Suprapubic skin (tissue), 4 donors: Measurements from ENCODE around the gene TDP1. TPM values are rescaled to one million over a fixed set of nuclear protein-coding genes. Genes with fewer than 3 reads are reported as not detected.

Experiments used
- DNase-seq, 2 donors: peaks; one replicate each; pipeline ENCODE4 v3.0.0-alpha.2; 2019; ENCODE audit warnings: low spot score in 2 of 2
- H3K27ac ChIP-seq: fragments of 200-600 bp; sonication (generic); one replicate; pipeline ENCODE4 v1.5.1; 2019
- H3K27me3 ChIP-seq: fragments of 200-600 bp; sonication (generic); one replicate; pipeline ENCODE4 v1.5.1; 2019
- H3K36me3 ChIP-seq: fragments of 200-600 bp; sonication (generic); one replicate; pipeline ENCODE4 v1.5.1; 2019
- H3K4me1 ChIP-seq: fragments of 200-600 bp; sonication (generic); one replicate; pipeline ENCODE4 v1.5.1; 2019
- H3K4me3 ChIP-seq: fragments of 200-600 bp; sonication (generic); one replicate; pipeline ENCODE4 v1.5.1; 2019; ENCODE audit warnings: mild to moderate bottlenecking
- H3K9me3 ChIP-seq: fragments of 200-600 bp; sonication (generic); one replicate; pipeline ENCODE4 v1.5.1; 2019
- EP300 ChIP-seq: sonication (generic); formaldehyde crosslinking; IDR thresholded peaks from one replicate; pipeline ENCODE4 v1.6.1; 2017; ENCODE audit warnings: antibody characterized with exemption
- POLR2A ChIP-seq, 2 donors: fragments of 450-650 bp; IDR thresholded peaks; one replicate each; pipeline ENCODE4 v1.6.1; 2017; ENCODE audit warnings: antibody characterized with exemption in 2 of 2, mild to moderate bottlenecking in 2 of 2, moderate library complexity in 2 of 2
- POLR2AphosphoS5 ChIP-seq, 3 donors: sonication (generic); formaldehyde crosslinking; IDR thresholded peaks; one replicate each; pipeline ENCODE4 v1.6.1; 2017; ENCODE audit warnings: antibody characterized with exemption in 3 of 3
- WGBS: methylation state at CpG from one replicate; pipeline ENCODE4 v1.1.5; 2018; 5-methylcytosine and 5-hydroxymethylcytosine counted together
- total RNA-seq, 4 donors: library from RNA; depleted of rRNA; stranded (reverse); fragments of >200 nt; gene quantifications; one replicate each; pipeline ENCODE4 v1.1.0, GENCODE V29; 2016
- TF ChIP-seq, protein P1 (sequence below), 2 donors: fragments of 200-600 bp in 1 of 2; fragments of 450-650 bp in 1 of 2; sonication (generic) in 1 of 2; IDR thresholded peaks; one replicate each; pipeline ENCODE4 v1.5.1; 2016 to 2019; ENCODE audit warnings: antibody characterized with exemption in 2 of 2, mild to moderate bottlenecking in 1 of 2, moderate library complexity in 1 of 2

The TDP1 gene
- total RNA-seq, 4 donors from 2014 or later, result 10.8 to 25.8 (median 18.1) TPM

DNA sequence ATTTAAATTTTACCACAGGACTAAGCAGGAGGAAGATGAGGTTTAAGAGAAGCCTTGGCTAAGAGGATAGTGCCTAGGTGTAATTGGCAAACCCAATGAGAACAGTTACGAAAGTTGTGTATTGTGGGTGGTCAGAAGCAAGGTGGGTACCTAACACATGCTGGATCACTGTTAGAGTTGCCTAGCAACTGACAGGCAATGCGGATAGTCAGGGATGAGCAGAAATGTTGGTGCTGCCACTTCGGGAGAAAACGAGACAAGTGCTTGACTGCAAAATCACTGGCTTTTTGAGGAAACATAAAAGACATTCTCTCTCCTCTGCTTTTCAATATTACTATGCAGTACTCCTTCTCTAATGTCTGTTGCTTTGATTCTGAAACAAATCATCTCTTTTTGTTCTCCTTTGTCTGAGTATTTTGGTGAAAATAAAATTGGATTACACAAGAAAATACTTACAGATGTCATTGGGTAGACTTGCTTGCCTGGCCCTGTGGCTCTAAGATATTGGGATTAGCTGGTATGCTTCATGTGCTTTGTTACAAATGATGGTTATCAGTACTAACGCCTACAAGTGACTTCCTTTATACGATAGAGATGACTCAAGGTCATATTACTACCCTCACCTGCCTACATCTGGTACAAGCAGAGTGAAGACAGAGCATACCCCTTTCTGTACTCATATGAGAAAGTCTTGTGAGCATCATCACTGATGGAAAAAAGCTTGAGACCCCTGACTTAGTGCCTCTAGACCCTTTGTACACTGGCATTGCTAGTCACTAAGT lies 48.0 kb downstream of the TDP1 start:
- no peaks in the 10 kb centered on the region for H3K27me3 ChIP-seq
- peaks cover 15% of the 10 kb centered on the region for H3K36me3 ChIP-seq
- no peak overlapping the region for H3K27ac ChIP-seq
- H3K4me1 ChIP-seq, result no peaks in the 10 kb centered on the region
- H3K4me3 ChIP-seq, result no peak overlapping the region
- WGBS, result 90% methylated on average over 6 of the region's 6 CpGs
- DNase-seq, result no peak
- H3K9me3 ChIP-seq, result no peaks in the 10 kb centered on the region
- TF ChIP-seq, protein P1, sequence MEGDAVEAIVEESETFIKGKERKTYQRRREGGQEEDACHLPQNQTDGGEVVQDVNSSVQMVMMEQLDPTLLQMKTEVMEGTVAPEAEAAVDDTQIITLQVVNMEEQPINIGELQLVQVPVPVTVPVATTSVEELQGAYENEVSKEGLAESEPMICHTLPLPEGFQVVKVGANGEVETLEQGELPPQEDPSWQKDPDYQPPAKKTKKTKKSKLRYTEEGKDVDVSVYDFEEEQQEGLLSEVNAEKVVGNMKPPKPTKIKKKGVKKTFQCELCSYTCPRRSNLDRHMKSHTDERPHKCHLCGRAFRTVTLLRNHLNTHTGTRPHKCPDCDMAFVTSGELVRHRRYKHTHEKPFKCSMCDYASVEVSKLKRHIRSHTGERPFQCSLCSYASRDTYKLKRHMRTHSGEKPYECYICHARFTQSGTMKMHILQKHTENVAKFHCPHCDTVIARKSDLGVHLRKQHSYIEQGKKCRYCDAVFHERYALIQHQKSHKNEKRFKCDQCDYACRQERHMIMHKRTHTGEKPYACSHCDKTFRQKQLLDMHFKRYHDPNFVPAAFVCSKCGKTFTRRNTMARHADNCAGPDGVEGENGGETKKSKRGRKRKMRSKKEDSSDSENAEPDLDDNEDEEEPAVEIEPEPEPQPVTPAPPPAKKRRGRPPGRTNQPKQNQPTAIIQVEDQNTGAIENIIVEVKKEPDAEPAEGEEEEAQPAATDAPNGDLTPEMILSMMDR (IDR thresholded peaks at IDR 0.05), result no peak

DNA sequence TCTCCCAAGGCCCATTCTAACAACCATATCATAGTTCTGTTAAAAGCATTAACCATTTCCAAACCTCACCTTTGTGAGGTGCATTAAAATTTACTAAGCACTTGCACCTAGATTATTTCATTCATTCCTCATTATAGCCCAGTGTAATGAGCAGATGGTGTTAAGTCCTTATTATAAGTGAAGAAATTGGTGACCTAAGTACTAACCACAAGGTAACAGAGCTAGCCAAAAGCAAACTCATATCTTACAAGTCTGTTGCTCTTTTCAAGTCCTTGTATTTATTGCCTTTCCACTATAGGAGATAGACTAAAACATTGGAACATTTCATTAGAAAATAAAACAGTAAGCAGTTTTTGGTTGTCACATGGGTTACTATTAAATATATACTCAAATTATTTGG lies 49.7 kb downstream of the TDP1 start:
- TF ChIP-seq POLR2AphosphoS5 (IDR thresholded peaks at IDR 0.05) (no peak), EP300 (no peak), POLR2A (IDR thresholded peaks at IDR 0.05) (no peak)
- TF ChIP-seq, protein P1 (IDR thresholded peaks at IDR 0.05), result no peak
- Histone ChIP-seq H3K4me3 (no peak overlapping the region), H3K27me3 (no peaks in the 10 kb centered on the region), H3K9me3 (no peaks in the 10 kb centered on the region), H3K27ac (no peak overlapping the region), H3K4me1 (no peaks in the 10 kb centered on the region), H3K36me3 (peaks cover 7% of the 10 kb centered on the region)
- DNase-seq, result no peak

DNA sequence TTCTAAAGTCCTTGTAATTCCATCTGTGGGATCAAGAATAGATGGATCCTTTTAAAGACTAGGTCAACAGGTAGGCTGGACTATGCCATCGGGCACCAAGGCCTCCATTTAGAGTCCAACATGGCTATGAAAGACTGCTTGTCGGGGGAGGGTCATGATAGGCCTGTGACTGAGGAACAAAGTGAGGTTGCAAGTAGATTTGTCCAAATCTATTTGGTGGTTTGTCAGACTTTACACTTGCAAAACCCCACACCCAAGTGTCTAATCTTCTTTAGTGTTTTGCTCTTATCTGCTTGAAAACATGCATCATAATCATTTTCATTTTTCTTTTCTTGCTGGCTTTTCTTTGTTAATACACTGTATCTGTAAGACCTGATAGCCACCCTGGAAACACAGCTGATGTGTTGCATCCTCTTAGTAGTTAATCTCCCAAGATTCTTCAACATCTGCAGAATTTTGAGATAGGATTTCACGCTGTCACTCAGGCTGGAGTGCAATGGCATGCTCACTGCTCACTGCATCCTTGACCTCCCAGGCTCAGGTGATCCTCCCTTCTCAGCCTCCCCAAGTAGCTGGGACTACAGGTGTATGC lies 50.3 kb downstream of the TDP1 start:
- no peak for TF ChIP-seq EP300
- TF ChIP-seq, protein P1 (IDR thresholded peaks at IDR 0.05), result no peak
- no peak for TF ChIP-seq POLR2A (IDR thresholded peaks at IDR 0.05)
- no peak for TF ChIP-seq POLR2AphosphoS5 (IDR thresholded peaks at IDR 0.05)
- no peak overlapping the region for H3K4me3 ChIP-seq
- WGBS, result 87% methylated on average over 3 of the region's 3 CpGs
- no peaks in the 10 kb centered on the region for H3K4me1 ChIP-seq
- peaks cover 13% of the 10 kb centered on the region for H3K36me3 ChIP-seq
- no peak for DNase-seq
- H3K27ac ChIP-seq, result no peak overlapping the region
- H3K27me3 ChIP-seq, result no peaks in the 10 kb centered on the region
- no peaks in the 10 kb centered on the region for H3K9me3 ChIP-seq

DNA sequence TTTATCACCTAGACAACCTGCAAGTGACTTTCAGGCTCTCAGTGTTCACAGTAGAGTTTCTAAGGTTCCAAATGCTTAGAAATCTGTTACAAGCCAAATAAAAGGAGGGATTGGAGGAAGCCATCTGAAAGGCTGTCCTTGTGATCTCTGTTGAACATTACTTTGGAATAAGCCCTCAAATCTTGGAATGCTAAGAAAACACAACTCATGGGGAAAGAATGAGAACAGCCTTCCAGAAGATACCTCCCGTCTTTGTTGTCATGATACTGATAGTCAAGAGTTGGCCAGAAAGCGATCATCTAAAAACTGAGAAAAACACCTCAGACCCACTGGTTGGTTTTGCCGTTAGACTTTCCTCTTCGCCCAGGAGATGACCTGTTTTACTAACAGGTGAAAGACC lies 61.6 kb downstream of the TDP1 start:
- Histone ChIP-seq H3K4me1 (no peaks in the 10 kb centered on the region), H3K36me3 (peaks cover 48% of the 10 kb centered on the region), H3K27me3 (no peaks in the 10 kb centered on the region), H3K27ac (no peak overlapping the region), H3K9me3 (no peaks in the 10 kb centered on the region), H3K4me3 (no peak overlapping the region)
- 61% methylated on average over 4 of the region's 4 CpGs for WGBS
- no peak for DNase-seq
- TF ChIP-seq, protein P1 (IDR thresholded peaks at IDR 0.05), result no peak
- TF ChIP-seq POLR2AphosphoS5 (IDR thresholded peaks at IDR 0.05), result no peak
- no peak for TF ChIP-seq EP300
- no peak for TF ChIP-seq POLR2A (IDR thresholded peaks at IDR 0.05)

DNA sequence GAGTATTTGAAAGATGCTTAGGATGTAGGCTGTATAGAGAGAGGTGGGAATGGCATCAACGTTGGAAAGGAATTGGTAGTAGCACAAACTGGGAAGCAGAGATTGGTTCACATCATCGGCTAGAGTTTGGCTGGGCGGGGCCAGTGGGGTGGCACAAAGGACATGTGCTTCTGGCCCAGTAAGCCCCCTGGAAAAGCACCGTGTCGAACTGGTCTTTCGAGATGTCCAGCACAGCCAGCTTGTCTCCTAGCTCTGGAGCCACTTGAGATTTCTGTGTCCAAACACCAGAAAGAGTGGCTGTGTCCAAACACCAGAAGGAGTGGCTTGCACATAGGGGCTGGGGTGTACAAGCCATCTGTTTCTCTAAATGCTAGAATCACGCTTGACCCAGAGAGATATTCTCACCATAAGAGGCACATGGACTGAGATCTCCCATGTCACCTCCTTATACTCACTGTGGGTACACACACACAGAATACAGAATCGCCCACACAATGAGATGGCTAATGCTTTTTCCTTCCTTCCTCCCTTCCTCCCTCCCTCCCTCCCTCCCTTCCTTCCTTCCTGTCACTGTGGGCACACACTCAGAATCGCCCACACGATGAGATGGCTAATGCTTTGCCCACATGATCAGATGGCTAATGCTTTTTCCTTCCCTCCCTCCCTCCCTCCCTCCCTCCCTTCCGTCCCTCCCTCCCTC lies 64.2 kb downstream of the TDP1 start:
- Histone ChIP-seq H3K9me3 (no peaks in the 10 kb centered on the region), H3K4me3 (no peak overlapping the region), H3K27me3 (no peaks in the 10 kb centered on the region), H3K4me1 (no peaks in the 10 kb centered on the region), H3K36me3 (peaks cover 47% of the 10 kb centered on the region), H3K27ac (no peak overlapping the region)
- no peak for TF ChIP-seq EP300
- TF ChIP-seq POLR2AphosphoS5 (IDR thresholded peaks at IDR 0.05), result no peak
- TF ChIP-seq POLR2A (IDR thresholded peaks at IDR 0.05), result no peak
- TF ChIP-seq, protein P1 (IDR thresholded peaks at IDR 0.05), result no peak
- 81% methylated on average over 11 of the region's 11 CpGs for WGBS
- no peak for DNase-seq
